ENCODE results near the gene CCNE1.
"Not testable (repeated sequence)": the region's sequence is repeated elsewhere in the genome, so short reads cannot be mapped to it uniquely, and the experiment has no call there.

CCNE1 gene

DNA sequence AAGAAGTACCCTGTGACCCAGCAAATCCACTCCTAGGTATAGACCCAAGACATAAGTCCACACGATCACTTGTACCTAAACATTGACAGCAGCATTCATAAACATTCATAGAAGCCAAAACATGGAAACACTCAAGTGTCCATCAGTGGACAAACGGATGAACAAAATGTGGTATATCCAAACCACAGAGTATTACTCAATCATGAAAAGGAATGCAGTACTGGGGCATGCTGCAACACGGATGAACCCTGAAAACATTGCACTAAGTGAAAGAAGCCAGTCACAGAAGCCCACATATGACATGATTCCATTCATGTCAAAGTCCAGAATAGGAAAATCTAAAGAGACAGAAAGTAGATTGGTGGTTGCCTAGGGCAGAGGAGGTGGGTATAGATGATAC, 22.8 kb upstream of the CCNE1 start:
- FAIRE-seq = no peak

DNA sequence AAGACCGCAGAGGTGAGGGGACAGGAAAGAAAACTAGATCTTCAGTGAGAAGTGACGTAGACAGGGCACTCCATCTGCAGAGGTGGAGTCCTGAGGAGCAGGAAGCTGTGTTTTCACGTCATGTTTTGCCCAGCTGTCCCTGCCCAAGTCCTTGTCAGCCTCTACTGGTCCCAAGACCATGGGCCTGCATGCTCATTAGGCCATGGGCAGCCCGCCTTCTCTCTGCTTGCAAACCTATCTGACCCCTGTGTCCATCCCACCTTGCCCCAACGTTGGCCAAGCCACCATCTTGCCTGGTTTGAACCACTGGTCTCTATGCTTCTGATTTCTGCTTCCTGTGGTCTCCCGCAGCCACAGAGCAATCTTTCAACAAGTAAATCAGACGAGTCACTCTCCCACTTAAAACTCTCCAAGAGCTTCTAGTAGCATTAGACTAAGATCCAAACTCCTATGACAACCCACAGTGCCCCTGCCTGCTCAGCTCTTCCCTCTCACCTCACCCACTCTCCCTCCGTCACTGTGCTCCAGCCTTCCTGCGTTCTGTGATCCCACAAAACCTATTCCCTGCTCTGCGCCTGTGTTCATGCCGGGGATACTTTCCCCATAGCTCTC, 18.6 kb upstream of the CCNE1 start:
- FAIRE-seq = no peak

DNA sequence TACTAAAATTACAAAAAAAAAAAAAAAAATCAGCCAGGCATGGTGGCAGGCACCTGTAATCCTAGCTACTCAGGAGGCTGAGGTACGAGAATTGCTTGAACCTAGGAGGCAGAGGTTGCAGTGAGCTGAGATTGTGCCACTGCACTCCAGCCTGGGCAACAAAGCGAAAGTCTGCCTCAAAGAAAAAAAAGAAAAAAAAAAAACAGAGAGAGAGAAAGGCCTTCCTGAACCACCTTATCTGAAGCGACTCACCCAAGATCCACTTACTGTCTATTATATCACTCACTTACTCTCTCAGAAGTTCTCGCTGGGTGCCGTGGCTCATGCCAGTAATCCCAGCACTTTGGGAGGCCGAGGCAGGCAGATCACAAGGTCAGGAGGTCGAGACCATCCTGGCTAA, 17.3 kb upstream of the CCNE1 start:
- not testable (repeated sequence) for FAIRE-seq

DNA sequence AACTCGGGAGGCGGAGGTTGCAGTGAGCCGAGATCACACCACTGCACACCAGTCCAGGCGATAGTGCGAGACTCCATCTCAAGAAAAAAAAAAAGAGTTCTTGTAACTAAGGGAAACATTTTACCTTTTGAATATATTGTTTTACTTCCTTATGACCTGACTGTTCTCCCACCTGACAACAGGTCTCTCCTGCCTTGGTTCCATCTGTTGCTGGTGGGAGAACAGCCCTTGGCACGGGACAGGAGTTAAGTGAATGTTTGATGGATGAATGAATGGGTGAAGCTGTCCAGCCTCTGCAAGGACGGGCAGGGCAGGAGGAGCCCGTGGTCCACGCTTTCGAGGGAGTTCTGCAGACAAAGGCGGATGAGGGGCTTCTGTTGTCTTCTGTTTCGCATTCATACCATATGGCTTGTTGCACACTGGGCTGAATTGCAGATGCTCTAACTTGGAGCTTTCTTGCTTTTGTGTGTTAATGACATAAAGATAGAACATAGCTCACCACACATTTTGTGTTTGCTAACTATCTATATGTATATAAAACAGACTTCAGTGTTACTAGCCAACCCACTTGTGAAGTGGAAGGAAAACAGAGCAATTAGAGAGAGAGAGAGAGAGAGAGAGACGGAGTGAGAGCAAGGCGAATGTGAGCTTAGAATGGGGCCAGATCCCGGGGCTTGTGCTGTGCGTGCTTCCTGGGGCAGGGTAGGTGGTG, 16.2 kb upstream of the CCNE1 start:
- no peak for FAIRE-seq

DNA sequence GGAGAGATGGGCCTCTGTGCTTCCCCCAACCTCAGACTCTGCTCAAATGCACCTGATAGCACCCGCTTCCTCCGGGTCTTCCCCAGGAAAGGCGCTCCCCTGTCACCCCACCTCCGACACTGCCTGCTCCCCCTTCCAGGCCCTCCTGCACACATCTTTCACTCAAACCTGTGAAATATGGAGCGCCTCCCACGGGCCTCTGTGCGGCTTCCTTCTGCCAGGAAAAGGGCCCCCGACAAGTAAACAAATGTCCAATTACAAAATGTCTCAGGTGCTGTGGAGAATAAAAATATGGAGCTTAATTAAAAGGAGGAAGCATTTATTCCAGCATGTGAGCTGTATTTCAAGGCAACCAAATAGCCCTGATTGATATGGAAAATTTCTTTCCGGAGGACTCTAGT, 15.6 kb upstream of the CCNE1 start:
- FAIRE-seq = no peak

DNA sequence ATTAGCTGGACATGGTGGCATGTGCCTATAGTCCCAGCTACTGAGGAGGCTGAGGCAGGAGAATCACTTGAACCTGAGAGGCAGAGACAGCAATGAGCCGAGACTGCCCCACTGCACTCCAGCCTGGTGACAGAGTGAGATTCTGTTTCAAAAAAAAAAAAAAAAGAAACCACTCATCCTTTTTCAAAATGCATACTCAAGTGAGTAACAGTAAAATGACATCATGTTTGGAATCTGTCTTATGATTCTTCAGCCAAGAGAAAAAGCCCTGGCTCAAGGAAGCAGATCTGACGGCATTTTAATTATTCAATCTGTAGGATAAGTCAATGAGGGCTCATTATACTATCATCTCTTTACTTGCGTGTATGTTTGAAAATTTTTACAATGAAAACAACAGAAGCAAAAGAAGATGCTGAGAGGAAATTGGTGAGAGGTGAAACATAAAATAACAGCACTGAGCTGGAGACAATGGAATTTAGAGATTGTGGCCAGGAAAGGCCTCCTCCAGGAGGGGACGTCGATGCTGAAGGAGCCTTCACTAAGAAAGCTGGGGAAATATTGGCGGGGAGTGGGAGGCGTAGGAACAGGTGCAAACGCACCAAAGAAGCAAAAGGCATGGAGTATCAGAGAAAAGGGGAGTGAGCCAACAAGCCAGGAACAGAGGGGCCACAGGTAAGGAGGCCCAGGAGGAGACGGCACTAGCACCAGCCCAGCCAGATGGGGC, 12.9 kb upstream of the CCNE1 start:
- no peak for FAIRE-seq

DNA sequence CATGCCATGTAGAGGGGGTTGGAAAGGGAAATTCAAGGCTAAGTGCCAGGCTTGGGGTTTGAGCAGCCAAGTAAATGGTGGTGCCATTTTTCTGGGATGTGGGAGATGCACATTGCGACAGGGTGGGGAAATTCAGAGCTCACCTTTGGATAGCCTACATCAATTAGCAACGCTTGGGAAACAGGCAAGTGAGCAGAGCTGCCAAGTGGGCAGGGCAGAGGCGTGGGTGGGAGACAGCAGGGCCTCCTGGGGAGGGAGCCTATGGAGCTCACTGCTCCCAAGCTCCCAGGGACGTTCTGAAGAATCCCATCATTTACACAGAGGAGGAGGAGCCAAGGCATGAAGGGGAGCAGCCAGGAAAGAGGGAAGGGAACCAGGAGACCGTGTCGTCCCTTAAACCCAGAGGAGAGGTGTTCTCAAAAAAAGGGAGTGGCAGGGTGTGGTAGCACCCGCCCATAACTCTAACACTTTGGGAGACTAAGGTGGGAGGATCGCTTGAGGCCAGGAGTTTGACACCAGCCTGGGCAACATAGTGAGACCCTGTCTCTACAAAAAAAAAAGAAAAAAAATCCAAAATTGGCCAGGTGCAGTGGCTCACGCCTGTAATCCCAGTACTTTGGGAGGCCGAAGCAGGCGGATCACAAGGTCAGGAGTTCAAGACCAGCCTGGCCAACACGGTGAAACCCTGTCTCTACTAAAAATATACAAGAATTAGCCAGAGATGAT, 11.5 kb upstream of the CCNE1 start:
- no peak for FAIRE-seq

DNA sequence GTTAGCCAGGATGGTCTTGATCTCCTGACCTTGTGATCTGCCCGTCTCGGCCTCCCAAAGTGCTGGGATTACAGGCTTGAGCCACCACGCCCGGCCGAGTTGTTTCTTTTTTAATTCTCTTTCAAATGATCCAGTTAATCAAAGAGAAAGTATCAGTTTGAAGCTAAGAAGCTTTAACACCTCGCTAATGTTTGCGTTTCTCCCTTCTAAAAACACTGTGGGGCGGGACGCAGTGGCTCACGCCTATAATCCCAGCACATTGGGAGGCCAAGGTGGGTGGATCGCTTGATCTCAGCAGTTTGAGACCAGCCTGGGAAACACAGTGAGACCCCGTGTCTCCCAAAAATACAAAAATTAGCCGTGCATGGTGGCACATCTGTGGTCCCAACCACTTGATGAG, 7.8 kb upstream of the CCNE1 start:
- not testable (repeated sequence) for FAIRE-seq

DNA sequence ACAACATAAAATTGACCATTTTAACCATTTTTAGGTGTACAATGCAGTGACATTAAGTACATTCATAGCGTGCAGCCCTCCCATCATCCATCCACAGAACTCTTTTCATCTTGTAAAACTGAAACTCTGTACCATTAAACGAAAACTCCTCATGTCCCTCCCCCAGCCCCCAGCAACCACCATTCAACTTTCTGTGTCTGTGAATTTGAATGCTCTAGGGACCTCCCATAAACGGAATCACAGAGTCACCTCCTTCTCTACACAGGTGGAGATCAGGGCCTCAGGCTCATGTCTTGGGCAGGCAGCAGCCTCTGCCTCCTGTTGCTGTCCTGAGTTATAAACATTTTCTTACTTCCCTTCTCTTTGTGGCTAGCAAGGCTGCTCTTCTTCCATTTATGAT, 7.3 kb upstream of the CCNE1 start:
- FAIRE-seq = no peak

DNA sequence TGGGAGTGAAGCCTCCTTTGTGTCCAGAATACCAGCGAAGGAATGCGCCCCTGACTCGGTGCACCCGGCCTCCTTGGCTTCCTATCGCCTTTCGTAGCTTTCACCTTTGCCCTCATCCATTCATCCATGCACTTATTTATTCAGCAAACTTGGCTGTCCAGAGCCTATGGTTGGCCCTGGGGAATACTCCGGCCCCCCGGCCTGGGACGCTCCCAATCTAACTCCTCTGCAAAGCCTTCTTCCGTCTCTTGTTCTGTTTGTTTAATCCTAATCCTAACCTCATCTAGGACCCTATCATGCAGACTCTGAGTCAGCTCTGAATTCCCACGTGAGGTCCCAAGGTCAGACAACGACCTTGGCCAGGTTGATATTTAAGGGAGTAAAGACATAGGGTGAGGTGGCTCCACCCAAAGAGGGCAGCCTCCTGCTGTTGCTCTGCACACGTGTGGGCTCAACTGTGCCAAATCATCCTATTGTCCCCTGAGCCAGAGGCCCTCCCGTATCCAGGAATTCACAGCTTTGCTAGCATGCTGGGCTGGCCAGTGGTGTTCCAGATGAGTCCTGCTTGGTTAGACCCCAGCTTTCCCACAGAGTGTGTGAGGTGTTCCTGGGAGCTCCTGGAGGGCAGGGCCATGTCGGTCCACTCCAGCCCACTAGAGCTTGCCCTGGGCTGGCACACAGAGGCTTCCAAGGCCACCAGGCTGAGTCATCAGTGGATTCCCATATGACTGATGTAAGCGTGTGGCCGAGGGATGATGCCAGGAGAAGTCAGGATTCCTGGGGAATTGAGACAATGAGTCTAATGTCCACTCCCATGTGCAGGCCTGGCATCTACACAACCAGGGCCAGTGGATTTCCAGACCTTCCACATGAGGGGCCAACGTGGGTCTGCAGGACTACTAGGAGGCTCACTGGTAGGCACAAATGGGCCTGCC, 6.5 kb upstream of the CCNE1 start:
- no peak for FAIRE-seq

DNA sequence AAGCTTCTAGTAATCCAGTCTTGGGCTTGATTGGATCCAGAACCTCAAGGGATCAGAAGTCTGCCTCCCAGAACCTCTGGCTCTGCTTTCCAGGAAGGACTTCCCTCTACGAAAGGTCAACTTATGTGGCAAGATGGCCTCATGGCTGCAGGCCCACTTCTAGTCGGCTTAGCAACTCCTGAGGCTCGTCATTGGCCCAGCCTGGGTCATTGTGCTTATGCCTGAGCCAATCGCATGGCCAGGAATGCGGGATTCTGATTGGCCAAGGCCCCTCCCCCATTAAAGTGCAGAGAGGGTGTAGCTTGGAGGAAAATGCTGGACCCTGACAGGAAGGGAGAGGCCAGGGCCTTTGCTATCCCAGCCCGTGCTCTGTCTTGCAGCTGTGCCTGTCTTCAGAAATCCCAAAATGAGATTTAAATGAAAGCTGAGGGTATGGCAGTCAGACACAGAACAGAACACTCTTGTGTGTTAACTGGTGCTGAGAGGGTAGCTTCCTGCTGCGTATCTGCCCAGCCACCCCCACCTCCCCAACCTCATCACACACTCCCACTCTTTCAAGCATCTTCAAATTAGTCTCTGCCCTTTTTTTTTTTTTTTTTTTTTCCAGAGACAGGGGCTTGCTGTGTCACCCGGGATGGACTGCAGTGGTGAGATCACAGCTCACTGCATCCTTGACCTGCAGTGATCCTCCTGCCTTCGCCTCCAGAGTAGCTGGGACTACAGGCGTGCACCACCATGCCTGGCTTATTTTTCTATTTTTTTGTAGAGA, 5.5 kb upstream of the CCNE1 start:
- FAIRE-seq = no peak

DNA sequence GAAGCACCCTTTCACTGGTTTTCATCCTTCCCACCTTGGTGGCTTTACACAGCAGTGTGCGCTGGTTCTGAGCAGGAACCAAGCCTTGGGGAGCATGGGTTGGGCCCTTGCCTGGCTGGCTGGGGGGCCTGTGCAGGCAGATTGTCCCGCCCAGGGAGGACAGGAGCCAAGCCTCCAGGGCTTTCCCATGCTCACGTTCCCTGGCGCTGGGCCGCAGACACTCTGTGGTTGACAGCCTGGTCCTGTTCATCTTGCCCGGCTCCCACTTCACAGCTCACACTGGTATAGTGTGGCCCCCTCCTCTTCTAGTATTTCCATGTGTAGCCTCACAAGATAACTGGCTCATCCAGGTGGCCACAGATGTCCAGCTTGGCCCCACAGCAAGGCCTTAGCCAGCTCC, 4.6 kb upstream of the CCNE1 start:
- no peak for FAIRE-seq

DNA sequence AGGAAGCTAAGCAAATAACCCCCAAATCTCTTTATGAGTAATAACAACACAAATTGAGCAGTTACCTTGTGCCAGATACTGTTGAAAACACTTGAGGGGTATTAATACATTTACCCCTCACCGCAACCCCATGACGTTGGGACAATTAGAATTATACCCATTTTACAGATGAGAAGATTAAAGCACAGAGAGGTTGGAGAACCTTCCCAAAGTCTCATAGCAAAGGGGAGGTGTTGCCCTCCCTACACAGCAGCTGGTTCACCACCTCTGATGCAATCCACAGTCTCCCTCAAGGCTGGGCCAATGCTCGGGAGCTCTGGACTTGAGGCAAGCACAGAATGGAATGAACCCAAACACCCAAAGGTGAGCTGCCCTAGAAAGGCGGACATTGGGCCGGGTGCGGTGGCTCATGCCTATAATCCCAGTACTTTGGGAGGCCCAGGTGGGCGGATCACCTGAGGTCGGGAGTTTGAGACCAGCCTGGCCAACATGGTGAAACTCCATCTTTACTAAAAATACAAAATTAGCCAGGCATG, 3.9 kb upstream of the CCNE1 start:
- no peak for FAIRE-seq

DNA sequence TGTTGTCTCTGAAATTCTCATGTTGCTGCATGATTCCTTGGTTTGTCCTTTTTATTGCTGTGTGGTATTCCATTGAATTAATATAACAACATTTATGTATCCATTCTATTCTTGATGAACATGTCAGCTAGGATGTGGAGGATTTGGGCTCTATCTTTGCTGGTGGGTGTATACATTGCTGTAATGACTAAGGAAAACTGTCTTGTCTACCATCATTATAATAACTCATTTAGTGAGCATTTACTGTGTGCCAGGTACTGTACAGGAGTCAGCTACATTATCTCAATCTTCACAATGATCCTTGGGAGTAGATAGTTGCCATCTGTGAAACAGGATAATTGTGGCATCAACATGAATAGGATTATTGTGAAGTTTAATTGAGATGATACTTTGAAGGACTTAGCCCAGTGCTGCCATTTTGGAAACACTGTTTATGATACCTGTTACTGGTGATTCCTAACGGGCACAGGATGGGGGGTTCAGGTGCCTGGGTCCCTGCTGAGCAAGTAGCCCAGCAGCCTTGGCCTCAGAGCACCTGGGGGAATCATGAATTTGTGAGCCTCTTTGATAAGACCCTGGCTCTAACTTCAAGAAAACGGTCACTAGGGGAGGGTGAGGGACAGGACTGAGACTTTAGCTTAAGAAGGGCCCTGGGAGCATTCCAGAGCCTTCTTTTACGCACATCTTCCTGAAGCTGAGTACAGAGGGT, 1.8 kb upstream of the CCNE1 start:
- no peak for FAIRE-seq

DNA sequence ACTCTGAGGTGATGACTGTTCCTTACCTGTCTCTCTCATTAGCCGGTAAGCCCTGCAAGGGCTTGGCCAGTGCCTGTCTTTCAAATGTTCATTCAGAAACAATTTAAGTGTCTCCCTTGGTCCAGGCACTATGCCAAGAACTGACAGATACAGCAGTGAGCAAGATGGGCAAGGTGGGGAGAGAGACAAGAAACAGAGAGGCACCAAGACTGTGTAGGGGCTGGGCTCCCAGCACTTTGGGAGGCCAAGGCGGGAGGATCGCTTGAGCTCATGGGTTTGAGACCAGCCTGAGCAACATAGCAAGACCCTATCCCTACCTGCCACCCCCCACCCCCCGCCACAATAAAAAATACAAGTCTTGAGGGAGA, 1.3 kb upstream of the CCNE1 start:
- no peak for FAIRE-seq

DNA sequence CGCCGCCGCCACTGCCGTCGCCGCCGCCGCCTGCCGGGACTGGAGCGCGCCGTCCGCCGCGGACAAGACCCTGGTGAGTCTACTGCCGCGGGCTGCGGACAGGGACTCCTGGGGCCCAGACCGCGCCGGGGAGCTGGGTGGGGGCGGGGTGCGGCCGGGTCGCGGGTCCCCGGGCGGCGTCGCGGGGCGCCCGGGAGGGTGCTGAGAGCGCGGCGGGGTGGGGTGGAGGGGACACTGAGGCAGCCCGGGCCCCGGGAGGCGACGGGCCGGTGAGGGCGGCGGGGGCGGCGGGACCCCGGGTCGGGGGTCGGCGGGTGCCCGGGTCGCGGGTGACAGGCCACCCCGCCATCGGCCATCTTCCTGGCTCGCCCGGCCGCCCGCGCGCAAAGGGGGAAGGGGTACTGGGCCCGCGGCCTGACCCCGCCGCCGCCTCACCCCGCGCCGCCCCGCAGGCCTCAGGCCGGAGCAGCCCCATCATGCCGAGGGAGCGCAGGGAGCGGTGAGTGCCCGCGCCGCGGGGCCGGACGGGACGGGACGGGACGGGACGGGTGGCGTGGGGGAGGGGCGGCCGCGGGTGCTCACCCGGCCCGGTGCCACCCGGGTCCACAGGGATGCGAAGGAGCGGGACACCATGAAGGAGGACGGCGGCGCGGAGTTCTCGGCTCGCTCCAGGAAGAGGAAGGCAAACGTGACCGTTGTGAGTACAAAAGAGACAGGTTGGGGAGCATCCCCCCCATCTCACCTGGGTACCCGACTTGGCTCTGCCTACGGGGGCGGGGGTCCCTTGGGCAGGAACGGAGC, 489 bp downstream of the CCNE1 start:
- FAIRE-seq = no peak

DNA sequence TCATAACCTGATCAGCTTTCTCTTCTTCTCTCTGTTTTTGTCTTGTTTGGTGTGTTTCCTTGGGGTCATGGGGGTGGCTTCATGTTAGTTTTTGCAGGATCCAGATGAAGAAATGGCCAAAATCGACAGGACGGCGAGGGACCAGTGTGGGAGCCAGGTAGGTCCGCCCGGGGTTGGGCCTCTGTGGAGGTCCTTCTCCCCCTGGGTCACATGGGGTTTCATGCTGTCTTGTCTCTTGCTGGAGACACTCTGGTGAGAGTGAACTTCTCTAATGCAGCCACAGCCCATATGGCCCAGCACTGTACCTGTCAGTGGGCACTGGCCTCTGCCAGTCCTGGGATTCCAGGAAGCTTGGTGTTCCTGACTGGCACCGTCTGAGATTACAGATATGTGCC, 1.1 kb downstream of the CCNE1 start:
- no peak for FAIRE-seq

DNA sequence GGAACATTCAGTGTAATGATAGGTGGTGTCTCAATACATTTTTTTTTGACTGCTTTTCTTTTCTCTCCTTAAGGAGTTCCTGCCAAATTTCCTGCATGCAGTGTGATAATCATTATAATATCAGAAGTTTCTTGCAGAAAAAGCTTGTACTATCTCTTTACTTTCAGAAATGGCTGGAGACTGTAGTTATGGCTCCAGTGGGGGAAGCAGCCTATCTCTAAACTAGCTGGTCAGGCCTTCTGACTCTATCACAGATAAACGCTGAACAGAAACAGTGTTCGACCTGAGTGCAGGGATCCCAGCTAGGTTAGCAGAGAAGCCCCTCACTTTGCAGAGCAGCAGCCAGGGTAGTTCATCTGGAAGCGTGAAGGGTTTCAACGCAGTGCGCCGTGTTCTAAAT, 1.9 kb downstream of the CCNE1 start:
- FAIRE-seq = no peak

DNA sequence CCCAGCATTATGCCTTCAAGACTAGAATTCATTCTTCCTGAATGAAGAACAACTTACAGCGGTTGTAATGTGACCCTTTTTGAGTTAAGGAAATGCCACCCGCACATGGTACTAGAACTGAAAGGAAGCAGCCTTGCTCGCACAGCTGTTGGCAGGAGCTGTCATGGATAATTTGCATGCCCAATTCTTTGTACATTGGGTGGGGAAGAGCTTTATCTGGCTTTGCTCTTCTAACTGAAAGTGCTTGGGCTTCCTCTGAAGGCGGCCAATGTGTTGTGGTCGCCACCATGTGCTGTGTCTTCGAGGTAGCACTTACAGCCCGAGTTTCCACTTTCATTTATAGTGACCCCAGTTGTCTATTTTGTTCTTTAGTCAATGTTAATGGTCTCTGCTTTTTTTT, 3.4 kb downstream of the CCNE1 start:
- FAIRE-seq = no peak

DNA sequence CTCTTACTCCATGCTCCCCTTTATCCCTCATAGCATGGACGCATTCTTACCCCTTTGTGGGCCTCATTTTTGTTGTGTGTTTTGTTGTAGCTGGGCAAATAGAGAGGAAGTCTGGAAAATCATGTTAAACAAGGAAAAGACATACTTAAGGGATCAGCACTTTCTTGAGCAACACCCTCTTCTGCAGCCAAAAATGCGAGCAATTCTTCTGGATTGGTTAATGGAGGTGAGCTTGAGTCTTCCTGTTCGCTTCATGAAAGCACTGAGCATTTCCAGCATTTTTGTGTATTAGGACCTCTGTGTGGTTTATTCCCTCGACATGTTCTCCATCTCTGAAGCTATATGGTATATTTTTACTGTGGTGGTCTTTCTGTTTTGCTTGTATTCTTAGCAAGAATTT, 5.5 kb downstream of the CCNE1 start:
- FAIRE-seq = no peak
